ENCODE measurements around the gene IGF2. TPM values are rescaled to one million over a fixed set of nuclear protein-coding genes. Genes with fewer than 3 reads are reported as not detected.

IGF2 gene
- polyA plus RNA-seq, 1 donor from 2014 or later, result not detected

DNA sequence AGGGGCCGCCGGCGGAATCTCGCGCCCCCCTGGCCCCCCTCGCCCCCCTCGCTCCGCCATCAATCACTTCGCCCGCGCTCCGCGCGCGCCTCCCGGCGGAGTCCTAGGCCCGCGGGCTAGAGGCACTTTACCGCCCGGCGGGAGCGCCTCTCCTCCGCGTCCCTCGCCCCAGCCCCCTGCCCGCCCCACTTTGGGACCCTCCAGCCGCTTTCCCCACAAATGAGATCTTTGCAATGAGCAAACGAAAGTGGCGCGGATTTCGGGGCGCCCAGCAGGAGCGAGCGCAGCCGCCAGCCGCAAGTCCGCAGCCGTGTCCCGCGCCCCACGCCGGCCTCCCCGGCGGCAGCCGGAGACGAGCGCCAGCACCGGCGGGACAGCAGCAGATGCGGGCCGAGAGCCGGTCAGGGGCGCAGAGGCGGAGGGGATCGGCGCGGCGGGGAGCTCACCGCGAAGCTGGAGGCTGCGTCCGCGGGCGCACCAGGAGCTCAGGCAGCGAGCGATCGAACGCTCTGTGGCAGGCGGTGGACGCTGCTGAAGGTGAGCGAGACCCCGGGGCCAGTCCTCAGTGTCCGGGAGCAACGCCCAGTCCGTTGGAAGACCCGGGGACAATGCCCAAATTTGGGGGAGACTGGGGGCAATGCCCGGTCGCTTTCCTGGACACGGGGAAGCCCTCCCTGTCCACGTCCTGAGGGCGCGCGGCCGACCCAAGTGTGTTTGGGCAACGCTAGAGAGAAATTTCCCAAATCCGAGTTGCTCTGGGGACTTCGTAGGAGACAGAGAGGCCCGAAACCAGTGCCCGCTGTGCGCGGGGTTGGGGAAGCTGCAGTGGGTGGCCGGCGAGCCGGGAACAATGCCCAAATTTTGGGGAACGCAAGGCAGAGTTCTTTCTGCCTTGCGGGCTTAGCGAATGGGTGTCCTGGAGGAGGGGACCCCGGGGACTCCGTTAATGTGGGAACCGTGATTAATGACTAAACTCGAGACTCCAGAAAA, 1.5 kb upstream of the IGF2 start:
- Histone ChIP-seq H2AFZ (ENCODE audit: low read depth, low read length) (no peak overlapping the region), H3K9me3 (ENCODE audit: low read length) (no peaks in the 10 kb centered on the region), H3K4me3 (ENCODE audit: low read length) (peak overlapping the region; percentile 47), H4K20me1 (ENCODE audit: insufficient read depth) (no peaks in the 10 kb centered on the region), H3K4me2 (ENCODE audit: low read length) (no peak overlapping the region), H3K9ac (ENCODE audit: low read length) (no peak overlapping the region), H3K27me3 (ENCODE audit: insufficient read depth, low read depth, low read length) (peaks cover 83% of the 10 kb centered on the region), H3K79me2 (replicated peaks; ENCODE audit: insufficient read depth, low read length) (no peaks in the 10 kb centered on the region), H3F3A (ENCODE audit: insufficient read depth, low read length, poor library complexity, severe bottlenecking) (no peaks in the 10 kb centered on the region), H3K36me3 (ENCODE audit: insufficient read depth, low read length) (no peaks in the 10 kb centered on the region), H3K9me2 (ENCODE audit: insufficient read depth, low read length) (no peaks in the 10 kb centered on the region), H3K27ac (ENCODE audit: low read length) (no peak overlapping the region)
- TF ChIP-seq EZH2 (IDR thresholded peaks at IDR 0.05; ENCODE audit: borderline replicate concordance, insufficient read depth, low read length, poor library complexity, severe bottlenecking), result peak; percentile 79
- TF ChIP-seq RAD21 (conservative IDR thresholded peaks at IDR 0.05), result no peak

DNA sequence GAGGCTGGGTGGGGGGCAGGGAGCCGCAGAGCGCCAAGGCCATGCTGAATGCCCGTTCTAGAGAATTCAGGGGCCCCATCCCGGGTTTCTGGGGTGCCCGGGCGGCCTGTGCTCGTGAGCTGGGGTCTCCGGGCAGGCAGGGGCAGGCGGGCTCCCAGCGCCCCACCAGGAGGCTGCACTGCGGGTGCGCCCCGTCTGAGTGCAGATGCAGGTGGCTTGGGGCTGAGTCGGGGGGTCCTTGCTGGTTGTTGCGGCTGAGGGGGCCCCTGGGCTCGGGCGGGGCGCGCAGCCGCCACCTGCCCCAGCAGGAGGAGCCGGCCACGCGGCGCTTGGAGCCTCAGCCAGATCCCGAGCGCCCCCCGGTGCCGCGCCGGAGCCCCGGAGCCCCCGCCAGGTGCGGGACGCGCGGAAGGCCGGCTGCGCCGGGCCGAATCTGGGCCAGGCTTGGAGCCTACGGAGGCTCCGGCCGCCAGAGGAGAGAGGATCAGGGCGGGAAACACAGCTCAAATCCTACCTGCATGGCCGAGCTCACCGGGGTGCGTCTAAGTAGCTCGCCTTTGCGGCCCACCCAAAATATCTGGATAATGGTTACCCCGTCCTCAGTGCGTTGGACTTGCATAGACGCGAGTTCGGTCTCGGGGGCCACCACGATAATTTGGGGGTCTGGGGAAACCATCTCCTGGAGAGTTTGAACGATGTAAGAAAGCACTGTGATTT, 590 bp upstream of the IGF2 start:
- no peaks in the 10 kb centered on the region for H3F3A ChIP-seq (ENCODE audit: insufficient read depth, low read length, poor library complexity, severe bottlenecking)
- H2AFZ ChIP-seq (ENCODE audit: low read depth, low read length), result no peak overlapping the region
- no peak overlapping the region for H3K4me2 ChIP-seq (ENCODE audit: low read length)
- peaks cover 74% of the 10 kb centered on the region for H3K27me3 ChIP-seq (ENCODE audit: insufficient read depth, low read depth, low read length)
- H4K20me1 ChIP-seq (ENCODE audit: insufficient read depth), result no peaks in the 10 kb centered on the region
- H3K79me2 ChIP-seq (replicated peaks; ENCODE audit: insufficient read depth, low read length), result no peaks in the 10 kb centered on the region
- TF ChIP-seq, protein P1, sequence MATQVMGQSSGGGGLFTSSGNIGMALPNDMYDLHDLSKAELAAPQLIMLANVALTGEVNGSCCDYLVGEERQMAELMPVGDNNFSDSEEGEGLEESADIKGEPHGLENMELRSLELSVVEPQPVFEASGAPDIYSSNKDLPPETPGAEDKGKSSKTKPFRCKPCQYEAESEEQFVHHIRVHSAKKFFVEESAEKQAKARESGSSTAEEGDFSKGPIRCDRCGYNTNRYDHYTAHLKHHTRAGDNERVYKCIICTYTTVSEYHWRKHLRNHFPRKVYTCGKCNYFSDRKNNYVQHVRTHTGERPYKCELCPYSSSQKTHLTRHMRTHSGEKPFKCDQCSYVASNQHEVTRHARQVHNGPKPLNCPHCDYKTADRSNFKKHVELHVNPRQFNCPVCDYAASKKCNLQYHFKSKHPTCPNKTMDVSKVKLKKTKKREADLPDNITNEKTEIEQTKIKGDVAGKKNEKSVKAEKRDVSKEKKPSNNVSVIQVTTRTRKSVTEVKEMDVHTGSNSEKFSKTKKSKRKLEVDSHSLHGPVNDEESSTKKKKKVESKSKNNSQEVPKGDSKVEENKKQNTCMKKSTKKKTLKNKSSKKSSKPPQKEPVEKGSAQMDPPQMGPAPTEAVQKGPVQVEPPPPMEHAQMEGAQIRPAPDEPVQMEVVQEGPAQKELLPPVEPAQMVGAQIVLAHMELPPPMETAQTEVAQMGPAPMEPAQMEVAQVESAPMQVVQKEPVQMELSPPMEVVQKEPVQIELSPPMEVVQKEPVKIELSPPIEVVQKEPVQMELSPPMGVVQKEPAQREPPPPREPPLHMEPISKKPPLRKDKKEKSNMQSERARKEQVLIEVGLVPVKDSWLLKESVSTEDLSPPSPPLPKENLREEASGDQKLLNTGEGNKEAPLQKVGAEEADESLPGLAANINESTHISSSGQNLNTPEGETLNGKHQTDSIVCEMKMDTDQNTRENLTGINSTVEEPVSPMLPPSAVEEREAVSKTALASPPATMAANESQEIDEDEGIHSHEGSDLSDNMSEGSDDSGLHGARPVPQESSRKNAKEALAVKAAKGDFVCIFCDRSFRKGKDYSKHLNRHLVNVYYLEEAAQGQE (IDR thresholded peaks at IDR 0.05; ENCODE audit: borderline replicate concordance), result no peak
- TF ChIP-seq MXI1 (conservative IDR thresholded peaks at IDR 0.05; ENCODE audit: poor library complexity, severe bottlenecking) (no peak), RAD21 (conservative IDR thresholded peaks at IDR 0.05) (no peak), TAF1 (IDR thresholded peaks at IDR 0.05; ENCODE audit: low read depth) (no peak), EZH2 (IDR thresholded peaks at IDR 0.05; ENCODE audit: borderline replicate concordance, insufficient read depth, low read length, poor library complexity, severe bottlenecking) (no peak), SMC3 (conservative IDR thresholded peaks at IDR 0.05; ENCODE audit: poor library complexity) (no peak), EP300 (conservative IDR thresholded peaks at IDR 0.05; ENCODE audit: poor library complexity, severe bottlenecking) (no peak), POLR2AphosphoS5 (IDR thresholded peaks at IDR 0.05) (no peak)
- TF ChIP-seq, protein P2, sequence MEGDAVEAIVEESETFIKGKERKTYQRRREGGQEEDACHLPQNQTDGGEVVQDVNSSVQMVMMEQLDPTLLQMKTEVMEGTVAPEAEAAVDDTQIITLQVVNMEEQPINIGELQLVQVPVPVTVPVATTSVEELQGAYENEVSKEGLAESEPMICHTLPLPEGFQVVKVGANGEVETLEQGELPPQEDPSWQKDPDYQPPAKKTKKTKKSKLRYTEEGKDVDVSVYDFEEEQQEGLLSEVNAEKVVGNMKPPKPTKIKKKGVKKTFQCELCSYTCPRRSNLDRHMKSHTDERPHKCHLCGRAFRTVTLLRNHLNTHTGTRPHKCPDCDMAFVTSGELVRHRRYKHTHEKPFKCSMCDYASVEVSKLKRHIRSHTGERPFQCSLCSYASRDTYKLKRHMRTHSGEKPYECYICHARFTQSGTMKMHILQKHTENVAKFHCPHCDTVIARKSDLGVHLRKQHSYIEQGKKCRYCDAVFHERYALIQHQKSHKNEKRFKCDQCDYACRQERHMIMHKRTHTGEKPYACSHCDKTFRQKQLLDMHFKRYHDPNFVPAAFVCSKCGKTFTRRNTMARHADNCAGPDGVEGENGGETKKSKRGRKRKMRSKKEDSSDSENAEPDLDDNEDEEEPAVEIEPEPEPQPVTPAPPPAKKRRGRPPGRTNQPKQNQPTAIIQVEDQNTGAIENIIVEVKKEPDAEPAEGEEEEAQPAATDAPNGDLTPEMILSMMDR (IDR thresholded peaks at IDR 0.05; ENCODE audit: poor library complexity, severe bottlenecking), result no peak
- H3K27ac ChIP-seq (ENCODE audit: low read length), result no peak overlapping the region
- no peaks in the 10 kb centered on the region for H3K9me3 ChIP-seq (ENCODE audit: low read length)
- peak overlapping the region; percentile 47 for H3K4me3 ChIP-seq (ENCODE audit: low read length)
- no peak overlapping the region for H3K9ac ChIP-seq (ENCODE audit: low read length)
- no peaks in the 10 kb centered on the region for H3K36me3 ChIP-seq (ENCODE audit: insufficient read depth, low read length)
- H3K9me2 ChIP-seq (ENCODE audit: insufficient read depth, low read length), result no peaks in the 10 kb centered on the region
